Measurements from ENCODE around the gene TGIF2. TPM values are rescaled to one million over a fixed set of nuclear protein-coding genes. Genes with fewer than 3 reads are reported as not detected.
"Not testable (repeated sequence)": the region's sequence is repeated elsewhere in the genome, so short reads cannot be mapped to it uniquely, and the experiment has no call there.

The TGIF2 gene
- total RNA-seq, 1 experiment from 2014 or later, result 71.1 TPM

DNA sequence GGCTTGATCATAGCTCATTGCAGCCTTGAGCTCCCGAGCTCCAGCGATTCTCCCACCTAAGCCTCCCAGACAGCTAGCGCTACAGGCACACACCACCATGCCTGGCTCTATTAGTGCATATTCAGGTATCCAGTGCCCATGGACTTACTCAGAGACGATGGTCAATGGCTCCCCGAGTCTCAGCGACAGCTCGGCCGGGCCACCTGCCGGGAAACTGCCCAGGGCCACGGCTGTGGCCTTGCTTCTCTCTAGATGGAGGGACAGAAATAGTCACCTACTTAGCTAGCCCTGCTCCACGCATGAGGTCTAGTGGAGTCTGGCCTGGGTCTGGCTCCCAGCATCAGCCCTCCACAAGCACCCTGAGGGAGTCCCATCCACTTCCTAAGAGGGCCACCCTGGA is 60.9 kb downstream of the TGIF2 start (continued):
- TF ChIP-seq, protein P1, sequence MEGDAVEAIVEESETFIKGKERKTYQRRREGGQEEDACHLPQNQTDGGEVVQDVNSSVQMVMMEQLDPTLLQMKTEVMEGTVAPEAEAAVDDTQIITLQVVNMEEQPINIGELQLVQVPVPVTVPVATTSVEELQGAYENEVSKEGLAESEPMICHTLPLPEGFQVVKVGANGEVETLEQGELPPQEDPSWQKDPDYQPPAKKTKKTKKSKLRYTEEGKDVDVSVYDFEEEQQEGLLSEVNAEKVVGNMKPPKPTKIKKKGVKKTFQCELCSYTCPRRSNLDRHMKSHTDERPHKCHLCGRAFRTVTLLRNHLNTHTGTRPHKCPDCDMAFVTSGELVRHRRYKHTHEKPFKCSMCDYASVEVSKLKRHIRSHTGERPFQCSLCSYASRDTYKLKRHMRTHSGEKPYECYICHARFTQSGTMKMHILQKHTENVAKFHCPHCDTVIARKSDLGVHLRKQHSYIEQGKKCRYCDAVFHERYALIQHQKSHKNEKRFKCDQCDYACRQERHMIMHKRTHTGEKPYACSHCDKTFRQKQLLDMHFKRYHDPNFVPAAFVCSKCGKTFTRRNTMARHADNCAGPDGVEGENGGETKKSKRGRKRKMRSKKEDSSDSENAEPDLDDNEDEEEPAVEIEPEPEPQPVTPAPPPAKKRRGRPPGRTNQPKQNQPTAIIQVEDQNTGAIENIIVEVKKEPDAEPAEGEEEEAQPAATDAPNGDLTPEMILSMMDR (IDR thresholded peaks at IDR 0.05), result no peak
- no peak for TF ChIP-seq SMAD3 (CRISPR knock-in tag; IDR thresholded peaks at IDR 0.05; ENCODE audit: borderline replicate concordance)
- no peak for TF ChIP-seq ZNF423 (CRISPR knock-in tag; IDR thresholded peaks at IDR 0.05)
- TF ChIP-seq, protein P2, sequence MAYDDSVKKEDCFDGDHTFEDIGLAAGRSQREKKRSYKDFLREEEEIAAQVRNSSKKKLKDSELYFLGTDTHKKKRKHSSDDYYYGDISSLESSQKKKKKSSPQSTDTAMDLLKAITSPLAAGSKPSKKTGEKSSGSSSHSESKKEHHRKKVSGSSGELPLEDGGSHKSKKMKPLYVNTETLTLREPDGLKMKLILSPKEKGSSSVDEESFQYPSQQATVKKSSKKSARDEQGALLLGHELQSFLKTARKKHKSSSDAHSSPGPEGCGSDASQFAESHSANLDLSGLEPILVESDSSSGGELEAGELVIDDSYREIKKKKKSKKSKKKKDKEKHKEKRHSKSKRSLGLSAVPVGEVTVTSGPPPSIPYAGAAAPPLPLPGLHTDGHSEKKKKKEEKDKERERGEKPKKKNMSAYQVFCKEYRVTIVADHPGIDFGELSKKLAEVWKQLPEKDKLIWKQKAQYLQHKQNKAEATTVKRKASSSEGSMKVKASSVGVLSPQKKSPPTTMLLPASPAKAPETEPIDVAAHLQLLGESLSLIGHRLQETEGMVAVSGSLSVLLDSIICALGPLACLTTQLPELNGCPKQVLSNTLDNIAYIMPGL (CRISPR knock-in tag; IDR thresholded peaks at IDR 0.05), result no peak
- no peak for TF ChIP-seq MYBL2 (CRISPR knock-in tag; IDR thresholded peaks at IDR 0.05)
- TF ChIP-seq EMX1 (CRISPR knock-in tag; IDR thresholded peaks at IDR 0.05), result no peak
- TF ChIP-seq ESRRA (CRISPR knock-in tag; IDR thresholded peaks at IDR 0.05; ENCODE audit: borderline replicate concordance), result no peak
- TF ChIP-seq SP1 (CRISPR knock-in tag; conservative IDR thresholded peaks at IDR 0.05), result no peak
- TF ChIP-seq ARID4B (CRISPR knock-in tag; IDR thresholded peaks at IDR 0.05; ENCODE audit: borderline replicate concordance), result no peak

- H3K27me3 Mint-ChIP-seq (ENCODE audit: low read depth); DNase-seq (ENCODE audit: low spot score); H3K4me3 Mint-ChIP-seq; H3K27ac Mint-ChIP-seq; H3K4me1 Mint-ChIP-seq; H3K36me3 Mint-ChIP-seq; CTCF ChIA-PET; H3K9me3 Mint-ChIP-seq; POLR2A ChIA-PET; ATAC-seq: not testable (repeated sequence)
- peak; percentile 32; the same call in 1 of the 2 replicates for TF ChIP-seq ZNF121 (CRISPR knock-in tag; IDR thresholded peaks at IDR 0.05)
These were observed 65.5 kb downstream of the TGIF2 start for GRCh38 chr20:36638876-36639400.

GRCh38 chr20:36641506-36641843 is 68.1 kb downstream of the TGIF2 start:
- DNase-seq (ENCODE audit: low spot score) (no peak), ATAC-seq (no peak)
- CTCF ChIA-PET, result interaction anchor here (1.0 to 1.9 kb wide), 2 partner anchors 9 to 98 kb away, joined by 3 to 11 read pairs; no protein-coding TSS in a partner anchor
- POLR2A ChIA-PET, result no interaction called here
- Mint-ChIP-seq H3K36me3 (no peaks in the 10 kb centered on the region), H3K4me3 (no peak overlapping the region), H3K4me1 (peaks cover 20% of the 10 kb centered on the region), H3K27ac (peak overlapping the region; percentile 67; the same call in 1 of the 2 replicates), H3K27me3 (ENCODE audit: low read depth) (peaks cover 2% of the 10 kb centered on the region), H3K9me3 (no peaks in the 10 kb centered on the region)
- TF ChIP-seq CREB1 (CRISPR knock-in tag; IDR thresholded peaks at IDR 0.05), result no peak

- no peak for ATAC-seq
- ChIA-PET CTCF (interaction anchor here (1.0 to 1.9 kb wide), 3 partner anchors 10 to 98 kb away, joined by 3 to 11 read pairs (median 3); partner anchors contain the start of gene RAB5IF), POLR2A (no interaction called here)
- H3K4me3 Mint-ChIP-seq, result no peak overlapping the region
- peaks cover 26% of the 10 kb centered on the region for H3K4me1 Mint-ChIP-seq
- H3K9me3 Mint-ChIP-seq, result no peaks in the 10 kb centered on the region
- DNase-seq (ENCODE audit: low spot score), result no peak
- H3K36me3 Mint-ChIP-seq, result no peaks in the 10 kb centered on the region
- H3K27ac Mint-ChIP-seq, result no peak overlapping the region
- H3K27me3 Mint-ChIP-seq (ENCODE audit: low read depth), result peaks cover 2% of the 10 kb centered on the region
- TF ChIP-seq SMAD4 (CRISPR knock-in tag; IDR thresholded peaks at IDR 0.05) (no peak), EMX1 (CRISPR knock-in tag; IDR thresholded peaks at IDR 0.05) (no peak), ZNF232 (CRISPR knock-in tag; IDR thresholded peaks at IDR 0.05) (no peak), ATF2 (CRISPR knock-in tag; IDR thresholded peaks at IDR 0.05; ENCODE audit: borderline replicate concordance, low read depth) (no peak), ZMAT4 (CRISPR knock-in tag; IDR thresholded peaks at IDR 0.05) (no peak)
- TF ChIP-seq, protein P3, sequence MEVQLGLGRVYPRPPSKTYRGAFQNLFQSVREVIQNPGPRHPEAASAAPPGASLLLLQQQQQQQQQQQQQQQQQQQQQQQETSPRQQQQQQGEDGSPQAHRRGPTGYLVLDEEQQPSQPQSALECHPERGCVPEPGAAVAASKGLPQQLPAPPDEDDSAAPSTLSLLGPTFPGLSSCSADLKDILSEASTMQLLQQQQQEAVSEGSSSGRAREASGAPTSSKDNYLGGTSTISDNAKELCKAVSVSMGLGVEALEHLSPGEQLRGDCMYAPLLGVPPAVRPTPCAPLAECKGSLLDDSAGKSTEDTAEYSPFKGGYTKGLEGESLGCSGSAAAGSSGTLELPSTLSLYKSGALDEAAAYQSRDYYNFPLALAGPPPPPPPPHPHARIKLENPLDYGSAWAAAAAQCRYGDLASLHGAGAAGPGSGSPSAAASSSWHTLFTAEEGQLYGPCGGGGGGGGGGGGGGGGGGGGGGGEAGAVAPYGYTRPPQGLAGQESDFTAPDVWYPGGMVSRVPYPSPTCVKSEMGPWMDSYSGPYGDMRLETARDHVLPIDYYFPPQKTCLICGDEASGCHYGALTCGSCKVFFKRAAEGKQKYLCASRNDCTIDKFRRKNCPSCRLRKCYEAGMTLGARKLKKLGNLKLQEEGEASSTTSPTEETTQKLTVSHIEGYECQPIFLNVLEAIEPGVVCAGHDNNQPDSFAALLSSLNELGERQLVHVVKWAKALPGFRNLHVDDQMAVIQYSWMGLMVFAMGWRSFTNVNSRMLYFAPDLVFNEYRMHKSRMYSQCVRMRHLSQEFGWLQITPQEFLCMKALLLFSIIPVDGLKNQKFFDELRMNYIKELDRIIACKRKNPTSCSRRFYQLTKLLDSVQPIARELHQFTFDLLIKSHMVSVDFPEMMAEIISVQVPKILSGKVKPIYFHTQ (CRISPR knock-in tag; IDR thresholded peaks at IDR 0.05), result no peak
These were observed 68.7 kb downstream of the TGIF2 start for GRCh38 chr20:36642136-36642535.
